Measurements from ENCODE around the gene ARHGAP45. TPM values are rescaled to one million over a fixed set of nuclear protein-coding genes. Genes with fewer than 3 reads are reported as not detected.
"Not testable (repeated sequence)": the region's sequence is repeated elsewhere in the genome, so short reads cannot be mapped to it uniquely, and the experiment has no call there.

ARHGAP45 gene
- total RNA-seq, 2 experiments from 2014 or later, result 576 to 581 TPM

- Mint-ChIP-seq H3K9me3 (no peaks in the 10 kb centered on the region), H3K27me3 (no peaks in the 10 kb centered on the region), H3K4me3 (no peak overlapping the region), H3K27ac (no peak overlapping the region), H3K36me3 (no peaks in the 10 kb centered on the region), H3K4me1 (no peaks in the 10 kb centered on the region)
- POLR2A ChIA-PET, result interaction anchor here (0.6 to 2.4 kb wide), 3 partner anchors 45 to 80 kb away, joined by 3 to 9 read pairs (median 3); no protein-coding TSS in a partner anchor
- ATAC-seq (ENCODE audit: low read depth) (no peak), DNase-seq (no peak)
Measured at GRCh38 chr19:1112268-1113029, 45.5 kb downstream of the ARHGAP45 start.

GRCh38 chr19:1113030-1113985 lies 46.3 kb downstream of the ARHGAP45 start:
- Mint-ChIP-seq H3K9me3 (no peaks in the 10 kb centered on the region), H3K4me1 (no peaks in the 10 kb centered on the region), H3K36me3 (no peaks in the 10 kb centered on the region), H3K27me3 (no peaks in the 10 kb centered on the region), H3K4me3 (no peak overlapping the region), H3K27ac (no peak overlapping the region)
- DNase-seq (peak; percentile 87), ATAC-seq (ENCODE audit: low read depth) (peak; percentile 75)
- POLR2A ChIA-PET, result interaction anchor here (0.5 to 2.4 kb wide), 6 partner anchors 18 to 79 kb away, joined by 3 to 9 read pairs (median 4); no protein-coding TSS in a partner anchor

- DNase-seq (no peak), ATAC-seq (ENCODE audit: low read depth) (no peak)
- H3K27ac Mint-ChIP-seq, result no peak overlapping the region
Measured at GRCh38 chr19:1113986-1114483, 47.1 kb downstream of the ARHGAP45 start.

GRCh38 chr19:1114728-1115127 lies 47.8 kb downstream of the ARHGAP45 start:
- H3K9me3 Mint-ChIP-seq; DNase-seq; ATAC-seq (ENCODE audit: low read depth); H3K27ac Mint-ChIP-seq; H3K4me1 Mint-ChIP-seq; H3K4me3 Mint-ChIP-seq; H3K36me3 Mint-ChIP-seq; H3K27me3 Mint-ChIP-seq: not testable (repeated sequence)
- POLR2A ChIA-PET, result interaction anchor here (2.4 kb wide), 1 partner anchor 77 kb away, joined by 9 read pairs; no protein-coding TSS in a partner anchor

More at GRCh38 chr19:1113986-1114483, 47.1 kb downstream of the ARHGAP45 start:
- Mint-ChIP-seq H3K4me1 (no peaks in the 10 kb centered on the region), H3K36me3 (no peaks in the 10 kb centered on the region), H3K4me3 (no peak overlapping the region), H3K9me3 (no peaks in the 10 kb centered on the region), H3K27me3 (no peaks in the 10 kb centered on the region)
- POLR2A ChIA-PET, result interaction anchor here (0.5 to 2.4 kb wide), 5 partner anchors 17 to 78 kb away, joined by 3 to 9 read pairs (median 3); no protein-coding TSS in a partner anchor

- DNase-seq, result no peak
- Mint-ChIP-seq H3K27ac (no peak overlapping the region), H3K4me1 (no peaks in the 10 kb centered on the region), H3K36me3 (peaks cover under 1% of the 10 kb centered on the region), H3K9me3 (no peaks in the 10 kb centered on the region), H3K27me3 (no peaks in the 10 kb centered on the region), H3K4me3 (no peak overlapping the region)
- POLR2A ChIA-PET, result no interaction called here
- no peak for ATAC-seq (ENCODE audit: low read depth)
Measured at GRCh38 chr19:1115646-1116420, 48.9 kb downstream of the ARHGAP45 start.

- ATAC-seq (ENCODE audit: low read depth) (no peak), DNase-seq (no peak)
- Mint-ChIP-seq H3K27me3 (no peaks in the 10 kb centered on the region), H3K27ac (no peak overlapping the region), H3K4me1 (no peaks in the 10 kb centered on the region), H3K4me3 (no peak overlapping the region), H3K36me3 (peaks cover 8% of the 10 kb centered on the region), H3K9me3 (no peaks in the 10 kb centered on the region)
- POLR2A ChIA-PET, result no interaction called here
Measured at GRCh38 chr19:1116726-1117581, 50.0 kb downstream of the ARHGAP45 start.

GRCh38 chr19:1117654-1118053 lies 50.7 kb downstream of the ARHGAP45 start:
- Mint-ChIP-seq H3K4me3 (no peak overlapping the region), H3K36me3 (peaks cover 8% of the 10 kb centered on the region), H3K4me1 (no peaks in the 10 kb centered on the region), H3K27me3 (no peaks in the 10 kb centered on the region), H3K27ac (no peak overlapping the region), H3K9me3 (no peaks in the 10 kb centered on the region)
- POLR2A ChIA-PET, result no interaction called here
- ATAC-seq (ENCODE audit: low read depth) (no peak), DNase-seq (no peak)

- H3K4me3 Mint-ChIP-seq, result no peak overlapping the region
- DNase-seq (no peak), ATAC-seq (ENCODE audit: low read depth) (no peak)
- H3K9me3 Mint-ChIP-seq, result no peaks in the 10 kb centered on the region
- H3K4me1 Mint-ChIP-seq, result no peaks in the 10 kb centered on the region
- no peak overlapping the region for H3K27ac Mint-ChIP-seq
- no peaks in the 10 kb centered on the region for H3K27me3 Mint-ChIP-seq
- POLR2A ChIA-PET, result no interaction called here
- H3K36me3 Mint-ChIP-seq, result peaks cover 8% of the 10 kb centered on the region
Measured at GRCh38 chr19:1118999-1119398, 52.0 kb downstream of the ARHGAP45 start.

- POLR2A ChIA-PET, result no interaction called here
- H3K4me1 Mint-ChIP-seq, result no peaks in the 10 kb centered on the region
- H3K4me3 Mint-ChIP-seq, result no peak overlapping the region
- DNase-seq (no peak), ATAC-seq (ENCODE audit: low read depth) (no peak)
- no peaks in the 10 kb centered on the region for H3K27me3 Mint-ChIP-seq
- no peaks in the 10 kb centered on the region for H3K9me3 Mint-ChIP-seq
- H3K27ac Mint-ChIP-seq, result no peak overlapping the region
- H3K36me3 Mint-ChIP-seq, result peaks cover 8% of the 10 kb centered on the region
Measured at GRCh38 chr19:1119475-1120217, 52.7 kb downstream of the ARHGAP45 start.

- H3K9me3 Mint-ChIP-seq, result no peaks in the 10 kb centered on the region
- POLR2A ChIA-PET, result no interaction called here
- H3K27me3 Mint-ChIP-seq, result no peaks in the 10 kb centered on the region
- ATAC-seq (ENCODE audit: low read depth) (no peak), DNase-seq (no peak)
- no peaks in the 10 kb centered on the region for H3K4me1 Mint-ChIP-seq
- H3K36me3 Mint-ChIP-seq, result peaks cover 12% of the 10 kb centered on the region
- no peak overlapping the region for H3K4me3 Mint-ChIP-seq
- no peak overlapping the region for H3K27ac Mint-ChIP-seq
Measured at GRCh38 chr19:1121395-1121794, 54.4 kb downstream of the ARHGAP45 start.

- no peak overlapping the region for H3K27ac Mint-ChIP-seq
- no peak overlapping the region for H3K4me3 Mint-ChIP-seq
- peaks cover 13% of the 10 kb centered on the region for H3K36me3 Mint-ChIP-seq
- H3K9me3 Mint-ChIP-seq, result no peaks in the 10 kb centered on the region
- POLR2A ChIA-PET, result interaction anchor here (1.4 kb wide), 1 partner anchor 9 kb away, joined by 4 read pairs; no protein-coding TSS in a partner anchor
- no peaks in the 10 kb centered on the region for H3K4me1 Mint-ChIP-seq
- no peaks in the 10 kb centered on the region for H3K27me3 Mint-ChIP-seq
- DNase-seq (no peak), ATAC-seq (ENCODE audit: low read depth) (no peak)
Measured at GRCh38 chr19:1122021-1122971, 55.3 kb downstream of the ARHGAP45 start.

Data from activated naive CD8-positive, alpha-beta T cell treated with anti-CD3 and anti-CD28 coated beads, Interleukin-2, amount 10 ng/mL, durations not matched to agents 7 days and 5 days (primary cell).